PFSK-1 (cell line): ENCODE data around the gene GSDME.
A peak's percentile ranks its signal among the peaks of the same experiment; 100 is the strongest.

Experiments
- FOXP2 ChIP-seq: optimal IDR thresholded peaks from 2 replicates; pipeline ENCODE3; 2011; ENCODE audit warnings: borderline replicate concordance, control low read depth, inconsistent platforms; ENCODE audit not compliant: insufficient read depth; ENCODE audit errors: extremely low read length, extremely low read depth
- POLR2AphosphoS5 ChIP-seq: IDR thresholded peaks from 2 replicates; pipeline ENCODE4 v1.6.1; 2012; ENCODE audit warnings: low read depth, mild to moderate bottlenecking, control low read depth, low read length, moderate library complexity
- SIN3A ChIP-seq: IDR thresholded peaks from 2 replicates; pipeline ENCODE4 v1.6.1; 2012; ENCODE audit warnings: mild to moderate bottlenecking, low read length, moderate library complexity, borderline replicate concordance; ENCODE audit not compliant: insufficient read depth
- TAF1 ChIP-seq: IDR thresholded peaks from 2 replicates; pipeline ENCODE4 v1.6.1; 2012; ENCODE audit warnings: low read length, control low read depth, borderline replicate concordance; ENCODE audit not compliant: insufficient read depth
- TF ChIP-seq, protein P1 (sequence below), 2 experiments: IDR thresholded peaks; 2 replicates each; pipeline versions ENCODE4 v1.6.1 to v1.8.0; 2011 to 2012; ENCODE audit warnings: low read depth in 2 of 2, low read length in 2 of 2, control low read depth in 1 of 2, inconsistent platforms in 1 of 2, mild to moderate bottlenecking in 1 of 2, moderate library complexity in 1 of 2; ENCODE audit not compliant: insufficient read depth in 1 of 2

DNA sequence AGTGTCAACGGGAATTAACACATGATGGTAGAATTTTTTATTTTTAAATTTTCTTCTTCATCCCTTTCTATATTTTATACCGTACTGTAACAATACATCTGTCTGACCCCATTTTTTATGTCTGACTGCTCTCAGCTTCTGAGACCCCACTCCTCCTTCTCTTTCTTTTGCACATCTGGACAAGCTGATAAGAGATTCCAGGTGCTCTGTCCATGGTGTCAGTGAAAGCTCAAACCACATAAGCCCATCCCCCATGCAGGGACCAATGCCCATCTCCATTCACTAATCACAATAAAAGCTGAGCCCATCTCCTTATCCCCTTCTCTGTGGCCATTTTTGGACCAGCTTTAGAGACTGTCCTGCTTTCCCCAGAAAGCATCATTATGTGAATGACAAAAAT lies 8.7 kb downstream of the GSDME start:
- no peak for TF ChIP-seq SIN3A
- TF ChIP-seq, protein P1, sequence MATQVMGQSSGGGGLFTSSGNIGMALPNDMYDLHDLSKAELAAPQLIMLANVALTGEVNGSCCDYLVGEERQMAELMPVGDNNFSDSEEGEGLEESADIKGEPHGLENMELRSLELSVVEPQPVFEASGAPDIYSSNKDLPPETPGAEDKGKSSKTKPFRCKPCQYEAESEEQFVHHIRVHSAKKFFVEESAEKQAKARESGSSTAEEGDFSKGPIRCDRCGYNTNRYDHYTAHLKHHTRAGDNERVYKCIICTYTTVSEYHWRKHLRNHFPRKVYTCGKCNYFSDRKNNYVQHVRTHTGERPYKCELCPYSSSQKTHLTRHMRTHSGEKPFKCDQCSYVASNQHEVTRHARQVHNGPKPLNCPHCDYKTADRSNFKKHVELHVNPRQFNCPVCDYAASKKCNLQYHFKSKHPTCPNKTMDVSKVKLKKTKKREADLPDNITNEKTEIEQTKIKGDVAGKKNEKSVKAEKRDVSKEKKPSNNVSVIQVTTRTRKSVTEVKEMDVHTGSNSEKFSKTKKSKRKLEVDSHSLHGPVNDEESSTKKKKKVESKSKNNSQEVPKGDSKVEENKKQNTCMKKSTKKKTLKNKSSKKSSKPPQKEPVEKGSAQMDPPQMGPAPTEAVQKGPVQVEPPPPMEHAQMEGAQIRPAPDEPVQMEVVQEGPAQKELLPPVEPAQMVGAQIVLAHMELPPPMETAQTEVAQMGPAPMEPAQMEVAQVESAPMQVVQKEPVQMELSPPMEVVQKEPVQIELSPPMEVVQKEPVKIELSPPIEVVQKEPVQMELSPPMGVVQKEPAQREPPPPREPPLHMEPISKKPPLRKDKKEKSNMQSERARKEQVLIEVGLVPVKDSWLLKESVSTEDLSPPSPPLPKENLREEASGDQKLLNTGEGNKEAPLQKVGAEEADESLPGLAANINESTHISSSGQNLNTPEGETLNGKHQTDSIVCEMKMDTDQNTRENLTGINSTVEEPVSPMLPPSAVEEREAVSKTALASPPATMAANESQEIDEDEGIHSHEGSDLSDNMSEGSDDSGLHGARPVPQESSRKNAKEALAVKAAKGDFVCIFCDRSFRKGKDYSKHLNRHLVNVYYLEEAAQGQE (IDR thresholded peaks at IDR 0.05; ENCODE audit: insufficient read depth in 1 of 2, low read depth in 2 of 2, low read length in 2 of 2), result peak in 1 of 2 experiments; percentile 81; a peak in 2 of 4 replicates
- no peak for TF ChIP-seq TAF1
- no peak for TF ChIP-seq POLR2AphosphoS5
- TF ChIP-seq FOXP2, result no peak
